Measurements from ENCODE around the gene KDM4D.

Gene KDM4D

DNA sequence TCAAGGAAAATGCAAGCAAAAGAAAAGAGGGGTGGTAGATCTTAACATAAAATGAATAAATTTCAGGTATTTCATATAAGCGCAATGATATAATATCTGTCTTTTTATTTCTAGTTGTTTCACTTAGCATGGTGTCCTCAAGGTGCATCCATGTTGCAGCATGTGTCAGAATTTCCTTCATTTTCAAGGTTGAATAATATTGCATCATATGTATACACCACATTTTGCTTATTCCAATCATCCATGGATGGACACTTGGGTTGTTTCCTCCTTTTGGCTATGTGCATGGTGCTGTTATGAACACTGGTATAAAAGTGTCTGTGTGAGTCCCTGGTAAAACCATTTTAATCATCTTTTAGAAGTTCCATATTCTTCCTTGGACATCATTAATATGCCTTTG is 68.7 kb downstream of the KDM4D start:
- H4K20me1 ChIP-seq (ENCODE audit: insufficient read depth, low read length), result no peaks in the 10 kb centered on the region
- H3K27me3 ChIP-seq (ENCODE audit: low read depth, low read length), result peaks cover 13% of the 10 kb centered on the region; the same call in 1 of the 2 replicates
- H3K9me3 ChIP-seq (ENCODE audit: insufficient read depth, low read length), result no peaks in the 10 kb centered on the region
- no peaks in the 10 kb centered on the region for H3K4me1 ChIP-seq (ENCODE audit: low read length)
- H3K27ac ChIP-seq (ENCODE audit: low read length), result no peak overlapping the region
- H3K79me2 ChIP-seq (ENCODE audit: low read length), result no peaks in the 10 kb centered on the region
- H3K4me3 ChIP-seq (ENCODE audit: low read length), result no peak overlapping the region
- no peak overlapping the region for H3K4me2 ChIP-seq (ENCODE audit: low read length)
- no peaks in the 10 kb centered on the region for H3K36me3 ChIP-seq (replicated peaks; ENCODE audit: low read depth, low read length)
- no peak overlapping the region for H2AFZ ChIP-seq (ENCODE audit: low read depth, low read length)
- TF ChIP-seq, protein P1, sequence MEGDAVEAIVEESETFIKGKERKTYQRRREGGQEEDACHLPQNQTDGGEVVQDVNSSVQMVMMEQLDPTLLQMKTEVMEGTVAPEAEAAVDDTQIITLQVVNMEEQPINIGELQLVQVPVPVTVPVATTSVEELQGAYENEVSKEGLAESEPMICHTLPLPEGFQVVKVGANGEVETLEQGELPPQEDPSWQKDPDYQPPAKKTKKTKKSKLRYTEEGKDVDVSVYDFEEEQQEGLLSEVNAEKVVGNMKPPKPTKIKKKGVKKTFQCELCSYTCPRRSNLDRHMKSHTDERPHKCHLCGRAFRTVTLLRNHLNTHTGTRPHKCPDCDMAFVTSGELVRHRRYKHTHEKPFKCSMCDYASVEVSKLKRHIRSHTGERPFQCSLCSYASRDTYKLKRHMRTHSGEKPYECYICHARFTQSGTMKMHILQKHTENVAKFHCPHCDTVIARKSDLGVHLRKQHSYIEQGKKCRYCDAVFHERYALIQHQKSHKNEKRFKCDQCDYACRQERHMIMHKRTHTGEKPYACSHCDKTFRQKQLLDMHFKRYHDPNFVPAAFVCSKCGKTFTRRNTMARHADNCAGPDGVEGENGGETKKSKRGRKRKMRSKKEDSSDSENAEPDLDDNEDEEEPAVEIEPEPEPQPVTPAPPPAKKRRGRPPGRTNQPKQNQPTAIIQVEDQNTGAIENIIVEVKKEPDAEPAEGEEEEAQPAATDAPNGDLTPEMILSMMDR (IDR thresholded peaks at IDR 0.05; ENCODE audit: low read depth, low read length), result no peak
- no peak for TF ChIP-seq EZH2phosphoT487 (IDR thresholded peaks at IDR 0.05; ENCODE audit: low read depth)
- H3K9ac ChIP-seq (ENCODE audit: low read length), result no peak overlapping the region

DNA sequence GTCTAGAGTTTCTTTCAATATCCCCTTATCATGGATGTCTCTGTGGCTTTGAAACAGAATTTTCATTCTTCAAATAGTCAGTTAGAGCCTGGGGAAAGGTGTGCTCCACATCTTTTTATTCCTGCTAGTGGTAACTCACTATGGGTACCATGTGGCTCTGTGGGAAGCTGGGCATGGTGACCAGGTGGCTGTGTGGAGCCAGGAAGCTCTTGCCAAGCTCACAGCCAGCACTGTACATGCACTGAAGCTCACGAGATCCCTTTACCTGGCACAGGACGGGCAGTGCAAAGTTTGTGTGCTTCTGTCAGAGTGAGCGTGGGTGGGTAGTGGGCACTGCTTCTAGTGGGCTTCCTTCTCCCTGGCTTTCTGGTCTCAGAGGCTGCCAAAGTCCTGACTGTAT is 69.4 kb downstream of the KDM4D start:
- H3K36me3 ChIP-seq (replicated peaks; ENCODE audit: low read depth, low read length), result no peaks in the 10 kb centered on the region
- no peaks in the 10 kb centered on the region for H3K9me3 ChIP-seq (ENCODE audit: insufficient read depth, low read length)
- H3K27me3 ChIP-seq (ENCODE audit: low read depth, low read length), result peaks cover 13% of the 10 kb centered on the region; the same call in 1 of the 2 replicates
- no peaks in the 10 kb centered on the region for H4K20me1 ChIP-seq (ENCODE audit: insufficient read depth, low read length)
- TF ChIP-seq, protein P1 (IDR thresholded peaks at IDR 0.05; ENCODE audit: low read depth, low read length), result no peak
- no peak overlapping the region for H3K9ac ChIP-seq (ENCODE audit: low read length)
- H3K79me2 ChIP-seq (ENCODE audit: low read length), result no peaks in the 10 kb centered on the region
- H3K27ac ChIP-seq (ENCODE audit: low read length), result no peak overlapping the region
- no peak overlapping the region for H3K4me2 ChIP-seq (ENCODE audit: low read length)
- H3K4me1 ChIP-seq (ENCODE audit: low read length), result no peaks in the 10 kb centered on the region
- H3K4me3 ChIP-seq (ENCODE audit: low read length), result no peak overlapping the region
- no peak overlapping the region for H2AFZ ChIP-seq (ENCODE audit: low read depth, low read length)

DNA sequence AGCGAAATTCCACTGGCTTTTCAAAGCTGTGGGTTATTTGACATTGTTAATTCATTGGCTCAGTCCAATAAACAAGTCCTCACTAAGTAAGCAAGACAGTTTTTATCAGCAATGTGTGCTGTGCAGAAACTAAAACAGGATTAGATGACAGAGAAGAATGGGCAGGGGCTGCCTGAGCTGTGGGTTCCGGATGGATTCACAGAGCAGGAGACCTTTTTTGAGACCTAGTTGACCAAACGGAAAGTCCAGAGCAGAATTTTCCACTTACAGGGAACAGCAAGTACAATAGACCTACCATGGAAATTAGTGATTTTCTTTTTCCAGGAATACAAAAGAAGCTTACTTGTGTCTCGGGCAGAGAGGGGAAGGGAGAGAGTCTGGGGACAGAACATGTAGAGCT is 70.5 kb downstream of the KDM4D start:
- H3K4me2 ChIP-seq (ENCODE audit: low read length), result no peak overlapping the region
- H3K79me2 ChIP-seq (ENCODE audit: low read length), result no peaks in the 10 kb centered on the region
- no peaks in the 10 kb centered on the region for H3K9me3 ChIP-seq (ENCODE audit: insufficient read depth, low read length)
- H3K9ac ChIP-seq (ENCODE audit: low read length), result no peak overlapping the region
- no peaks in the 10 kb centered on the region for H3K36me3 ChIP-seq (replicated peaks; ENCODE audit: low read depth, low read length)
- H4K20me1 ChIP-seq (ENCODE audit: insufficient read depth, low read length), result no peaks in the 10 kb centered on the region
- no peak overlapping the region for H2AFZ ChIP-seq (ENCODE audit: low read depth, low read length)
- no peaks in the 10 kb centered on the region for H3K4me1 ChIP-seq (ENCODE audit: low read length)
- H3K27me3 ChIP-seq (ENCODE audit: low read depth, low read length), result peaks cover 13% of the 10 kb centered on the region; the same call in 1 of the 2 replicates
- no peak overlapping the region for H3K27ac ChIP-seq (ENCODE audit: low read length)
- TF ChIP-seq, protein P1 (IDR thresholded peaks at IDR 0.05; ENCODE audit: low read depth, low read length), result no peak
- no peak for TF ChIP-seq EZH2phosphoT487 (IDR thresholded peaks at IDR 0.05; ENCODE audit: low read depth)
- H3K4me3 ChIP-seq (ENCODE audit: low read length), result no peak overlapping the region

DNA sequence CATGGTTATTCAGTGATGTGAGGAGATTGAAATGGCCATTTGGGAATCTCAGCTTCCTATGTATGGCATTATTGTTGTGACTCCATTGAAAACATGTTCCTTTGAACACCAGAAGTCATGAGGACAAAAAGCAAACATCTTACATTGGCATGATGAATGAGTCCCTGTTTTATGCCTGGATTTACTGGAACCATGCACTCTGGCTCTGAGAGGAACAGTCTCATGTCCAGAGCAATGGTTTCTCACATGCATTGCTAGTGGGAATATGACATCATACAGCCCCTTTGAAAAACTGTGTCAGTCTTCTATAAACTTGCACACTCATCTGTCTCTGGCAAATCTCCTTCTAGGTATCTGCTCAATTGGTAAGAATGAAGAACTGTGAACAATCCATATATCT is 72.3 kb downstream of the KDM4D start:
- no peak for TF ChIP-seq EZH2phosphoT487 (IDR thresholded peaks at IDR 0.05; ENCODE audit: low read depth)
- TF ChIP-seq, protein P1 (IDR thresholded peaks at IDR 0.05; ENCODE audit: low read depth, low read length), result no peak

More for the DNA sequence above, 72.3 kb downstream of the KDM4D start:
- Histone ChIP-seq H2AFZ (ENCODE audit: low read depth, low read length) (no peak overlapping the region), H3K4me1 (ENCODE audit: low read length) (no peaks in the 10 kb centered on the region), H4K20me1 (ENCODE audit: insufficient read depth, low read length) (no peaks in the 10 kb centered on the region), H3K4me2 (ENCODE audit: low read length) (no peak overlapping the region), H3K9me3 (ENCODE audit: insufficient read depth, low read length) (no peaks in the 10 kb centered on the region), H3K27me3 (ENCODE audit: low read depth, low read length) (peaks cover 13% of the 10 kb centered on the region; the same call in 1 of the 2 replicates), H3K27ac (ENCODE audit: low read length) (no peak overlapping the region), H3K79me2 (ENCODE audit: low read length) (no peaks in the 10 kb centered on the region), H3K4me3 (ENCODE audit: low read length) (no peak overlapping the region), H3K9ac (ENCODE audit: low read length) (no peak overlapping the region), H3K36me3 (replicated peaks; ENCODE audit: low read depth, low read length) (no peaks in the 10 kb centered on the region)
